H9 (cell line): ENCODE measurements around the gene PIK3R5. TPM values are rescaled to one million over a fixed set of nuclear protein-coding genes. Genes with fewer than 3 reads are reported as not detected.

Experiments
- DNase-seq: peaks from one replicate; pipeline ENCODE4 v3.0.0-alpha.2; 2017
- H2AFZ ChIP-seq: one replicate; pipeline ENCODE4 v1.6.1; 2013; ENCODE audit warnings: mild to moderate bottlenecking, low read length, control low read depth, moderate library complexity
- H2AK5ac ChIP-seq: 2 replicates; pipeline ENCODE4 v1.6.1; 2013; ENCODE audit warnings: low read length, control low read depth, mixed read lengths; ENCODE audit not compliant: insufficient read length
- H2BK120ac ChIP-seq: one replicate; pipeline ENCODE4 v1.6.1; 2013; ENCODE audit warnings: low read depth, mild to moderate bottlenecking, low read length, control low read depth, inconsistent platforms; ENCODE audit not compliant: poor library complexity, severe bottlenecking
- H2BK12ac ChIP-seq: 2 replicates; pipeline ENCODE4 v1.6.1; 2013; ENCODE audit warnings: low read length, control low read depth, mixed read lengths, low read depth; ENCODE audit not compliant: insufficient read length
- H2BK15ac ChIP-seq: 2 replicates; pipeline ENCODE4 v1.6.1; 2013; ENCODE audit warnings: low read depth, low read length, control low read depth
- H2BK20ac ChIP-seq: one replicate; pipeline ENCODE4 v1.6.1; 2013; ENCODE audit warnings: low read depth, mild to moderate bottlenecking, low read length, control low read depth, inconsistent platforms; ENCODE audit not compliant: poor library complexity, severe bottlenecking
- H2BK5ac ChIP-seq: 2 replicates; pipeline ENCODE4 v1.6.1; 2013; ENCODE audit warnings: low read length, control low read depth, mixed read lengths; ENCODE audit not compliant: insufficient read length
- H3K14ac ChIP-seq: 2 replicates; pipeline ENCODE4 v1.6.1; 2013; ENCODE audit warnings: low read length, control low read depth; ENCODE audit not compliant: insufficient read depth
- H3K18ac ChIP-seq: 2 replicates; pipeline ENCODE4 v1.6.1; 2013; ENCODE audit warnings: low read depth, mild to moderate bottlenecking, mixed read lengths, low read length, control low read depth; ENCODE audit not compliant: insufficient read length
- H3K23ac ChIP-seq: 2 replicates; pipeline ENCODE4 v1.6.1; 2013; ENCODE audit warnings: low read length, control low read depth, mixed read lengths, low read depth; ENCODE audit not compliant: insufficient read length
- H3K23me2 ChIP-seq: 2 replicates; pipeline ENCODE4 v1.6.1; 2013; ENCODE audit warnings: low read depth, mild to moderate bottlenecking, mixed read lengths, low read length, control low read depth; ENCODE audit not compliant: insufficient read length, poor library complexity, severe bottlenecking
- H3K27ac ChIP-seq: 2 replicates; pipeline ENCODE4 v1.5.1; 2013; ENCODE audit warnings: low read length, control low read depth, mixed read lengths, low read depth; ENCODE audit not compliant: insufficient read length
- H3K27me3 ChIP-seq: 2 replicates; pipeline ENCODE4 v1.6.1; 2013; ENCODE audit warnings: low read length, control low read depth, inconsistent platforms; ENCODE audit not compliant: insufficient read depth
- H3K4ac ChIP-seq: 2 replicates; pipeline ENCODE4 v1.6.1; 2013; ENCODE audit warnings: low read depth, mild to moderate bottlenecking, control low read depth, inconsistent platforms, low read length, moderate library complexity
- H3K4me1 ChIP-seq: 2 replicates; pipeline ENCODE4 v1.6.1; 2013; ENCODE audit warnings: low read length, control low read depth, inconsistent platforms; ENCODE audit not compliant: insufficient read depth
- H3K4me2 ChIP-seq: 2 replicates; pipeline ENCODE4 v1.6.1; 2013; ENCODE audit warnings: low read length, control low read depth, mixed read lengths; ENCODE audit not compliant: insufficient read length, insufficient read depth
- H3K56ac ChIP-seq: 2 replicates; pipeline ENCODE4 v1.6.1; 2013; ENCODE audit warnings: low read depth, mild to moderate bottlenecking, mixed read lengths, low read length, control low read depth; ENCODE audit not compliant: insufficient read length
- H3K79me1 ChIP-seq: 2 replicates; pipeline ENCODE4 v1.6.1; 2013; ENCODE audit warnings: low read depth, mild to moderate bottlenecking, moderate library complexity, low read length, control low read depth, inconsistent platforms; ENCODE audit not compliant: insufficient read depth, poor library complexity, severe bottlenecking
- H3K79me2 ChIP-seq: 2 replicates; pipeline ENCODE4 v1.6.1; 2013; ENCODE audit warnings: low read length, control low read depth, inconsistent platforms; ENCODE audit not compliant: insufficient read depth
- H3K9ac ChIP-seq: 2 replicates; pipeline ENCODE4 v1.6.1; 2013; ENCODE audit warnings: low read length, control low read depth, mixed read lengths; ENCODE audit not compliant: insufficient read length; ENCODE audit errors: extremely low read depth
- H3K9me3 ChIP-seq: one replicate; pipeline ENCODE4 v1.6.1; 2013; ENCODE audit warnings: low read depth, low read length, inconsistent platforms; ENCODE audit not compliant: control insufficient read depth
- H3T11ph ChIP-seq: one replicate; pipeline ENCODE4 v1.6.1; 2013; ENCODE audit warnings: mild to moderate bottlenecking, low read length, control low read depth, inconsistent platforms
- H4K20me1 ChIP-seq: one replicate; pipeline ENCODE4 v1.6.1; 2013; ENCODE audit not compliant: control insufficient read depth, insufficient read length, insufficient read depth
- H4K5ac ChIP-seq: 2 replicates; pipeline ENCODE4 v1.6.1; 2013; ENCODE audit warnings: low read depth, mild to moderate bottlenecking, mixed read lengths, low read length, control low read depth; ENCODE audit not compliant: insufficient read length
- H4K8ac ChIP-seq: replicated peaks from 2 replicates; pipeline ENCODE4 v1.6.1; 2013; ENCODE audit warnings: low read length, control low read depth, mixed read lengths, low read depth; ENCODE audit not compliant: insufficient read length
- H4K91ac ChIP-seq: 2 replicates; pipeline ENCODE4 v1.6.1; 2013; ENCODE audit warnings: low read depth, mild to moderate bottlenecking, moderate library complexity, mixed read lengths, low read length, control low read depth; ENCODE audit not compliant: insufficient read length
- H3K27ac Mint-ChIP-seq, 3 experiments: 2 replicates in 2 of 3; 3 replicates in 1 of 3; pipeline ENCODE4 v1.8.0; 2020 to 2021; ENCODE audit warnings: mixed read lengths in 3 of 3, mild to moderate bottlenecking in 1 of 3, moderate library complexity in 1 of 3
- H3K27me3 Mint-ChIP-seq: 2 replicates; pipeline ENCODE4 v1.8.0; 2021; ENCODE audit warnings: low read depth, mild to moderate bottlenecking, moderate library complexity, mixed read lengths
- H3K36me3 Mint-ChIP-seq, 3 experiments: 2 replicates in 2 of 3; 3 replicates in 1 of 3; pipeline ENCODE4 v1.8.0; 2020 to 2021; ENCODE audit warnings: low read depth in 3 of 3, mixed read lengths in 3 of 3; ENCODE audit not compliant: insufficient read depth in 1 of 3
- H3K4me1 Mint-ChIP-seq, 2 experiments: 2 replicates each; pipeline ENCODE4 v1.8.0; 2020; ENCODE audit warnings: mixed read lengths in 2 of 2
- H3K4me3 Mint-ChIP-seq, 2 experiments: 2 replicates in 1 of 2; 3 replicates in 1 of 2; pipeline ENCODE4 v1.8.0; 2020 to 2021; ENCODE audit warnings: mild to moderate bottlenecking in 2 of 2, mixed read lengths in 2 of 2, moderate library complexity in 1 of 2
- H3K9me3 Mint-ChIP-seq, 2 experiments: 2 replicates in 1 of 2; 3 replicates in 1 of 2; pipeline ENCODE4 v1.8.0; 2020; ENCODE audit warnings: mild to moderate bottlenecking in 2 of 2, mixed read lengths in 2 of 2, moderate library complexity in 1 of 2
- CTCF ChIP-seq: fragments of 200-600 bp; sonication (generic); conservative IDR thresholded peaks from 3 replicates; pipeline ENCODE4 v1.8.0; 2021; ENCODE audit warnings: antibody characterized with exemption, mild to moderate bottlenecking
- WGBS: extraction: QIAGEN DNeasy Blood & Tissue Kit; methylation state at CpG from one replicate; pipeline ENCODE4 v1.1.7; 2013; ENCODE audit warnings: missing lambda C conversion rate, low lambda C conversion rate, mixed read lengths; ENCODE audit not compliant: insufficient read length; ENCODE audit errors: extremely low coverage; 5-methylcytosine and 5-hydroxymethylcytosine counted together
- total RNA-seq: library from RNA; stranded (reverse); gene quantifications from 2 replicates; pipeline ENCODE4 v1.2.1, GENCODE V29; 2021

PIK3R5 gene
- total RNA-seq, 1 experiment from 2014 or later: 1.4 TPM

DNA sequence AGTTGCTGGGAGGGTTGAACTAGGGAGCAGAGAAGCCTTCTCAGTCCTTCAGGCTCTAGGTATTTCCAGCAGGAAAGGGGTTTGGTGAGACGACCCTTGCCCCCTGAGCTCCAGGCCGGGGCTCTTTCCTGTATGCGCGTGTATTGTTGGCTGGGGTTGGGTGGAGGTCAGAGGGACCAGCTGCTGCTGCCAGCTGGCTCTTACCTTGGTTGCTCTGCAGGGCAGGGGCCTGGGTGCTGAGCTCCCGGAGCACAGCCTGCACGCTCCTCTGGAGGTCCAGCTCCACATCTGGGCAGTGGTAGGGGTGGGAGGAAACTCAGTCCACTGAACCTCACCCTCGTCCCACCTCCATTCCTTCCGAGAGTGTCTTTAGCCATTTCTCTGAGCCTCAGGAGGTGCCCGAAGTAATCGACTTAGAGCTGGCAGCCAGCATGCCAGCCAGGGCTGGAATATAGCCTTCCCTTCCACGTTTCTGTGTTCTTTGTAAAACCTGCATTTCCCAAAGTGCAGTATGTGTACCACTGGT, 126.0 kb downstream of the PIK3R5 start:
- Histone ChIP-seq H3K4me2 (no peak overlapping the region), H2BK12ac (no peak overlapping the region), H2AK5ac (no peak overlapping the region), H3K79me2 (no peaks in the 10 kb centered on the region), H3K56ac (no peak overlapping the region), H3K23me2 (peaks cover 2% of the 10 kb centered on the region), H4K20me1 (no peaks in the 10 kb centered on the region), H4K5ac (no peak overlapping the region), H2AFZ (no peak overlapping the region), H3T11ph (no peak overlapping the region), H3K9ac (no peak overlapping the region), H4K91ac (no peak overlapping the region), H2BK20ac (no peak overlapping the region), H2BK120ac (no peak overlapping the region), H4K8ac (no peak overlapping the region), H3K4ac (no peak overlapping the region), H3K18ac (no peak overlapping the region), H3K23ac (no peak overlapping the region), H2BK5ac (no peak overlapping the region), H2BK15ac (no peak overlapping the region), H3K9me3 (no peaks in the 10 kb centered on the region), H3K27ac (no peak overlapping the region), H3K79me1 (no peaks in the 10 kb centered on the region), H3K14ac (no peak overlapping the region; the same call in 1 of the 2 replicates), H3K27me3 (no peaks in the 10 kb centered on the region; the same call in 1 of the 2 replicates), H3K4me1 (no peaks in the 10 kb centered on the region)
- Mint-ChIP-seq H3K27me3 (peaks cover 9% of the 10 kb centered on the region), H3K4me1 (peaks cover 10 to 22% of the 10 kb centered on the region in 2 experiments; a peak in 3 of 4 replicates), H3K9me3 (peaks cover 0 to 1% of the 10 kb centered on the region in 2 experiments; a peak in 1 of 5 replicates), H3K36me3 (no peaks in the 10 kb centered on the region), H3K27ac (peak overlapping the region in 1 of 3 experiments; percentile 87; a peak in 1 of 7 replicates), H3K4me3 (no peak overlapping the region)
- TF ChIP-seq CTCF: no peak
- no CpG with 5 or more reads among the region's 11 CpGs for WGBS
- no peak for DNase-seq
